K562 (cell line): ENCODE measurements around the gene ARL16. TPM values are rescaled to one million over a fixed set of nuclear protein-coding genes. Genes with fewer than 3 reads are reported as not detected.
A peak's percentile ranks its signal among the peaks of the same experiment; 100 is the strongest.

Experiments used
- ATAC-seq: fragments of 200-7000 bp; cut with Tn5 transposase; 3 replicates; pipeline ENCODE4 v1.9.1; 2020; ENCODE audit warnings: moderate library complexity
- BruUV-seq: library from RNA; stranded (reverse); fragments of 400-500 nt; replicated peaks from 2 replicates; lab custom pipeline; 2021; lab: Mats Ljungman, UMichigan
- CTCF ChIA-PET: fragments of 300-600 bp; formaldehyde crosslinking; extraction: SDS; loops from one replicate; lab custom pipeline; 2021; ENCODE audit warnings: low intra/inter-chr PET ratio; lab: Yijun Ruan, JAX
- POLR2A ChIA-PET: fragments of 300-600, 350-650 bp; sonication (Branson Sonifier 250); formaldehyde crosslinking; extraction: SDS; loops from one replicate; lab custom pipeline; 2021; ENCODE audit warnings: antibody characterized with exemption, inconsistent platforms; lab: Yijun Ruan, JAX
- DNase-seq, 4 experiments: peaks; one replicate each; pipeline versions ENCODE4 v3.0.0 to v3.0.0-alpha.2; 2011 to 2018; ENCODE audit warnings: low spot score in 3 of 4, mixed read lengths in 3 of 4; ENCODE audit errors: extremely low read depth in 1 of 4
- FAIRE-seq: peaks from 2 replicates; lab custom pipeline; 2011; peaks lifted over from hg19 to GRCh38; lab: Jason Lieb, UNC
- H2AFZ ChIP-seq: 2 replicates; pipeline ENCODE4 v1.6.0; 2011; ENCODE audit warnings: low read depth, low read length, control low read depth, inconsistent platforms
- H3K27ac ChIP-seq: fragments of 200-600 bp; 3 replicates; pipeline ENCODE4 v1.8.0; 2011; ENCODE audit warnings: low read depth, mild to moderate bottlenecking, control low read depth, inconsistent platforms, low read length, moderate library complexity, mixed read lengths; ENCODE audit errors: extremely low read depth
- H3K27me3 ChIP-seq, 2 experiments: fragments of 300-600 bp in 1 of 2; 2 replicates in 1 of 2; 3 replicates in 1 of 2; pipeline versions ENCODE4 v1.6.0 to v1.8.0; 2011; ENCODE audit warnings: inconsistent platforms in 2 of 2, low read length in 2 of 2, mild to moderate bottlenecking in 1 of 2, mixed read lengths in 1 of 2, moderate library complexity in 1 of 2; ENCODE audit not compliant: control insufficient read depth in 2 of 2, insufficient read depth in 2 of 2
- H3K36me3 ChIP-seq: fragments of 300-600 bp; 3 replicates; pipeline ENCODE4 v1.8.0; 2011; ENCODE audit warnings: mild to moderate bottlenecking, low read length, inconsistent platforms; ENCODE audit not compliant: control insufficient read depth, insufficient read depth
- H3K4me1 ChIP-seq, 2 experiments: fragments of 200-600 bp in 1 of 2; replicated peaks in 1 of 2; 2 replicates in 1 of 2; 3 replicates in 1 of 2; pipeline versions ENCODE4 v1.5.1 to v1.8.0; 2011; ENCODE audit warnings: inconsistent platforms in 2 of 2, low read length in 2 of 2, mild to moderate bottlenecking in 1 of 2, mixed read lengths in 1 of 2, moderate library complexity in 1 of 2; ENCODE audit not compliant: control insufficient read depth in 2 of 2, insufficient read depth in 2 of 2
- H3K4me2 ChIP-seq: 2 replicates; pipeline ENCODE4 v1.6.1; 2011; ENCODE audit warnings: low read length, control low read depth, inconsistent platforms, mixed read lengths; ENCODE audit not compliant: insufficient read depth
- H3K4me3 ChIP-seq: fragments of 200-600 bp; sonication (generic), shearing (Covaris generic); 2 replicates; pipeline ENCODE4 v1.5.1; 2016; ENCODE audit warnings: control low read depth, inconsistent platforms
- H3K79me2 ChIP-seq: fragments of 200-600 bp; 3 replicates; pipeline ENCODE4 v1.8.0; 2011; ENCODE audit warnings: low read length, inconsistent platforms; ENCODE audit not compliant: control insufficient read depth, insufficient read depth
- H3K9ac ChIP-seq, 2 experiments: 2 replicates each; pipeline versions ENCODE4 v1.6.0 to v1.6.1; 2011; ENCODE audit warnings: low read depth in 2 of 2, low read length in 2 of 2, control low read depth in 1 of 2, inconsistent platforms in 1 of 2, mild to moderate bottlenecking in 1 of 2, mixed read lengths in 1 of 2; ENCODE audit not compliant: insufficient read depth in 1 of 2
- H3K9me1 ChIP-seq: one replicate; pipeline ENCODE4 v1.6.0; 2011; ENCODE audit warnings: inconsistent platforms, mild to moderate bottlenecking, low read length, moderate library complexity; ENCODE audit not compliant: control insufficient read depth, insufficient read depth
- H3K9me3 ChIP-seq: replicated peaks from 2 replicates; pipeline ENCODE4 v1.5.1; 2011; ENCODE audit warnings: low read depth, low read length, inconsistent platforms; ENCODE audit not compliant: control insufficient read depth, insufficient read depth
- H4K20me1 ChIP-seq: replicated peaks from 2 replicates; pipeline ENCODE4 v1.6.1; 2011; ENCODE audit warnings: low read length, inconsistent platforms, mixed read lengths; ENCODE audit not compliant: control insufficient read depth, insufficient read depth
- ETS2 ChIP-seq: IDR thresholded peaks from 2 replicates; pipeline ENCODE4 v1.6.1; 2016; ENCODE audit warnings: borderline replicate concordance, missing genetic modification characterization, mild to moderate bottlenecking, moderate library complexity, missing compliant biosample characterization; ENCODE audit not compliant: poor library complexity, severe bottlenecking
- FOXK1 ChIP-seq: sonication (generic); formaldehyde crosslinking; IDR thresholded peaks from 2 replicates; pipeline ENCODE4 v1.8.0; 2022; ENCODE audit warnings: missing genetic modification reagents, mild to moderate bottlenecking, borderline replicate concordance
- KHSRP ChIP-seq: fragments of 450-650 bp; IDR thresholded peaks from 2 replicates; pipeline ENCODE4 v1.6.1; 2017
- SIN3B ChIP-seq: fragments of 450-650 bp; IDR thresholded peaks from 2 replicates; pipeline ENCODE4 v1.6.1; 2017; ENCODE audit warnings: low read depth, mild to moderate bottlenecking, moderate library complexity
- ZNF184 ChIP-seq: sonication (generic); formaldehyde crosslinking; IDR thresholded peaks from 2 replicates; pipeline ENCODE4 v1.5.0; 2020; ENCODE audit warnings: missing genetic modification reagents
- WGBS: fragments of 100-300 bp; shearing (Covaris generic); methylation state at CpG from one replicate; pipeline ENCODE4 v1.1.6; 2016; ENCODE audit warnings: low coverage, mixed read lengths; ENCODE audit not compliant: insufficient coverage; ENCODE audit errors: missing lambda C conversion rate; 5-methylcytosine and 5-hydroxymethylcytosine counted together
- in situ Hi-C: fragments of 300-500 bp; cut with MboI; formaldehyde crosslinking; loops from 4 replicates; pipeline ENCODE4 v1.15.0; 2018; ENCODE audit warnings: inconsistent platforms, mixed read lengths
- intact Hi-C: fragments of 100-400 bp; cut with micrococcal nuclease; formaldehyde crosslinking; loops from 2 replicates; pipeline ENCODE4 v1.14.2; 2022
- polyA plus RNA-seq, 8 experiments: library from polyadenylated mRNA; depleted of rRNA in 4 of 8; stranded (reverse) in 5 of 8; unstranded in 3 of 8; fragments of >200 nt; fragmentation: Nextera tagmentation in 2 of 8; fragmentation: Illumina TruSeq in 1 of 8; extraction: Ambion mirVana in 2 of 8; extraction: Trizol in 1 of 8; gene quantifications; 2 replicates each; pipeline versions ENCODE4 v1.2.1 to v1.2.3, GENCODE V29; 2011 to 2014; ENCODE audit warnings: inconsistent platforms in 1 of 8, missing spikeins in 1 of 8
- total RNA-seq, 7 experiments: library from RNA; depleted of rRNA in 6 of 7; stranded (reverse); fragments of >200 nt in 6 of 7; fragmentation: Illumina TruSeq in 2 of 7; extraction: Trizol in 2 of 7; gene quantifications; 2 replicates each; pipeline versions ENCODE4 v1.2.1 to v1.2.3, GENCODE V29; 2011 to 2021; ENCODE audit warnings: low replicate concordance in 1 of 7

The ARL16 gene
- total and polyA plus RNA-seq, 9 of the 15 experiments (the other 6 are each of a cell fraction or from before 2014, with no cell fraction given) = 5.4 to 32.4 (median 22.6) TPM

GRCh38 chr17:81648013-81648706 lies 35.4 kb downstream of the ARL16 start (continued):
- TF ChIP-seq ETS2 (tag) (no peak), SIN3B (no peak), FOXK1 (CRISPR knock-in tag) (no peak)

GRCh38 chr17:81647640-81648012 lies 36.0 kb downstream of the ARL16 start:
- no peak overlapping the region for H3K9ac ChIP-seq
- peak overlapping the region; percentile 78 for H2AFZ ChIP-seq
- H3K4me1 ChIP-seq = peaks cover 20 to 68% of the 10 kb centered on the region in 2 experiments; a peak in 4 of 5 replicates
- DNase-seq (peak in 1 of 4 experiments; percentile 2), FAIRE-seq (no peak), ATAC-seq (no peak)
- H3K4me2 ChIP-seq = peak overlapping the region; percentile 69
- peaks cover 6% of the 10 kb centered on the region for H3K9me3 ChIP-seq
- no peaks in the 10 kb centered on the region for H3K27me3 ChIP-seq
- H3K4me3 ChIP-seq = no peak overlapping the region
- ChIA-PET CTCF (no interaction called here), POLR2A (interaction anchor here (1.0 to 1.7 kb wide), 3 partner anchors 9 to 135 kb away, joined by 3 to 5 read pairs (median 4); partner anchors contain the start of gene ACTG1)
- H4K20me1 ChIP-seq = no peaks in the 10 kb centered on the region
- H3K79me2 ChIP-seq = no peaks in the 10 kb centered on the region
- in situ Hi-C loops (no loop called here), intact Hi-C loops (no loop called here)
- no peaks in the 10 kb centered on the region for H3K36me3 ChIP-seq
- 0 out of 2 replicates have a peak, but pooled peaks have one; percentile 13 for TF ChIP-seq ZNF184 (CRISPR knock-in tag)
- no peak for TF ChIP-seq KHSRP
- 83% methylated on average over 18 of the region's 21 CpGs for WGBS
- H3K9me1 ChIP-seq = no peaks in the 10 kb centered on the region
- H3K27ac ChIP-seq = no peak overlapping the region; the same call in 2 of the 3 replicates
- no TSS peak for BruUV-seq
